Natural killer cell (primary cell): ENCODE measurements around the gene HS6ST2. TPM values are rescaled to one million over a fixed set of nuclear protein-coding genes. Genes with fewer than 3 reads are reported as not detected.

ENCODE experiments used
- ATAC-seq, 3 donors: fragments of 150-1000 bp in 2 of 3; fragments of 200-7000 bp in 1 of 3; cut with Tn5 transposase; 1 replicate in 1 of 3; 2 replicates in 2 of 3; pipeline ENCODE4 v1.10.0; 2021; ENCODE audit warnings: mild to moderate bottlenecking in 2 of 3, moderate library complexity in 2 of 3
- DNase-seq, 2 donors: peaks; one replicate each; pipeline versions ENCODE4 v3.0.0 to v3.0.0-alpha.2; 2013 to 2021; ENCODE audit warnings: mixed read lengths in 1 of 2
- H3K27ac ChIP-seq: one replicate; pipeline ENCODE4 v1.5.1; 2013; ENCODE audit warnings: mild to moderate bottlenecking, low read length
- H3K27me3 ChIP-seq: one replicate; pipeline ENCODE4 v1.6.1; 2013; ENCODE audit warnings: low read length; ENCODE audit not compliant: control insufficient read depth, insufficient read depth
- H3K36me3 ChIP-seq: one replicate; pipeline ENCODE4 v1.6.1; 2013; ENCODE audit warnings: low read length; ENCODE audit not compliant: control insufficient read depth, insufficient read depth
- H3K4me1 ChIP-seq: one replicate; pipeline ENCODE4 v1.6.1; 2013; ENCODE audit warnings: low read length; ENCODE audit not compliant: control insufficient read depth, insufficient read depth
- H3K4me3 ChIP-seq: one replicate; pipeline ENCODE4 v1.5.1; 2013; ENCODE audit warnings: low read length
- H3K9me3 ChIP-seq: one replicate; pipeline ENCODE4 v1.6.1; 2013; ENCODE audit warnings: low read length; ENCODE audit not compliant: control insufficient read depth, insufficient read depth
- H3K27ac Mint-ChIP-seq, 2 donors: one replicate each; pipeline ENCODE4 v1.8.0; 2022; ENCODE audit warnings: mild to moderate bottlenecking in 2 of 2, mixed read lengths in 2 of 2, moderate library complexity in 1 of 2
- H3K27me3 Mint-ChIP-seq, 2 donors: one replicate each; pipeline ENCODE4 v1.8.0; 2022; ENCODE audit warnings: low read depth in 2 of 2, mixed read lengths in 2 of 2
- H3K36me3 Mint-ChIP-seq: one replicate; pipeline ENCODE4 v1.8.0; 2022; ENCODE audit warnings: mixed read lengths
- H3K4me1 Mint-ChIP-seq, 2 donors: one replicate each; pipeline ENCODE4 v1.8.0; 2022; ENCODE audit warnings: mixed read lengths in 2 of 2
- H3K4me3 Mint-ChIP-seq: one replicate; pipeline ENCODE4 v1.8.0; 2022; ENCODE audit warnings: mild to moderate bottlenecking, moderate library complexity, mixed read lengths
- H3K9me3 Mint-ChIP-seq, 2 donors: one replicate each; pipeline ENCODE4 v1.8.0; 2022; ENCODE audit warnings: mixed read lengths in 2 of 2
- CTCF ChIP-seq: fragments of 200-600 bp; IDR thresholded peaks from one replicate; pipeline ENCODE4 v1.8.0; 2022; ENCODE audit warnings: antibody characterized with exemption
- WGBS: methylation state at CpG from one replicate; pipeline ENCODE4 v1.1.7; 2013; ENCODE audit warnings: missing lambda C conversion rate; ENCODE audit not compliant: insufficient coverage; 5-methylcytosine and 5-hydroxymethylcytosine counted together
- intact Hi-C: fragments of 100-400 bp; cut with micrococcal nuclease; formaldehyde crosslinking; loops from one replicate; pipeline ENCODE4 v1.14.2; 2022
- total RNA-seq, 4 donors: library from RNA; stranded (reverse); fragments of 120-200 nt in 1 of 4; gene quantifications; one replicate each; pipeline versions ENCODE4 v1.2.3 to v1.2.4, GENCODE V29; 2013 to 2022

HS6ST2 gene
- total RNA-seq, 3 donors from 2014 or later (not counting 1 experiment from before 2014, with no cell fraction given): not detected

- Histone ChIP-seq H3K27ac (no peak overlapping the region), H3K27me3 (no peaks in the 10 kb centered on the region), H3K4me3 (no peak overlapping the region), H3K36me3 (no peaks in the 10 kb centered on the region), H3K4me1 (no peaks in the 10 kb centered on the region), H3K9me3 (no peaks in the 10 kb centered on the region)
- no peak for ATAC-seq
- intact Hi-C loops: no loop called here
- H3K4me1 Mint-ChIP-seq: no peaks in the 10 kb centered on the region
- TF ChIP-seq CTCF: no peak
- H3K27me3 Mint-ChIP-seq: peaks cover 5 to 36% of the 10 kb centered on the region in 2 donors
- H3K27ac Mint-ChIP-seq: no peak overlapping the region
- DNase-seq: no peak
- H3K36me3 Mint-ChIP-seq: no peaks in the 10 kb centered on the region
- no peak overlapping the region for H3K4me3 Mint-ChIP-seq
- H3K9me3 Mint-ChIP-seq: no peaks in the 10 kb centered on the region
- 94% methylated on average over 2 of the region's 4 CpGs for WGBS
These were observed 48.8 kb downstream of the HS6ST2 start for GRCh38 chrX:132909643-132910042.

- ATAC-seq (no peak), DNase-seq (no peak)
- H3K4me3 Mint-ChIP-seq: no peak overlapping the region
- H3K4me1 Mint-ChIP-seq: no peaks in the 10 kb centered on the region
- no peak overlapping the region for H3K27ac Mint-ChIP-seq
- H3K4me3 ChIP-seq: no peak overlapping the region
- H3K36me3 Mint-ChIP-seq: no peaks in the 10 kb centered on the region
- no peaks in the 10 kb centered on the region for H3K9me3 ChIP-seq
- intact Hi-C loops: no loop called here
- H3K4me1 ChIP-seq: no peaks in the 10 kb centered on the region
- H3K9me3 Mint-ChIP-seq: no peaks in the 10 kb centered on the region
- no peak overlapping the region for H3K27ac ChIP-seq
- no peaks in the 10 kb centered on the region for H3K27me3 ChIP-seq
- TF ChIP-seq CTCF: no peak
- peaks cover 5 to 42% of the 10 kb centered on the region in 2 donors for H3K27me3 Mint-ChIP-seq
- H3K36me3 ChIP-seq: no peaks in the 10 kb centered on the region
These were observed 49.5 kb downstream of the HS6ST2 start for GRCh38 chrX:132908891-132909290.

GRCh38 chrX:132900633-132901293 lies 57.7 kb downstream of the HS6ST2 start:
- H3K27ac ChIP-seq: no peak overlapping the region
- Mint-ChIP-seq H3K27me3 (peaks cover 0 to 26% of the 10 kb centered on the region in 2 donors), H3K27ac (no peak overlapping the region), H3K4me3 (no peak overlapping the region), H3K9me3 (no peaks in the 10 kb centered on the region), H3K36me3 (no peaks in the 10 kb centered on the region), H3K4me1 (no peaks in the 10 kb centered on the region)
- no peaks in the 10 kb centered on the region for H3K27me3 ChIP-seq
- intact Hi-C loops: no loop called here
- no peaks in the 10 kb centered on the region for H3K36me3 ChIP-seq
- H3K9me3 ChIP-seq: no peaks in the 10 kb centered on the region
- no peak for TF ChIP-seq CTCF
- H3K4me3 ChIP-seq: no peak overlapping the region
- DNase-seq (no peak), ATAC-seq (no peak)
- H3K4me1 ChIP-seq: no peaks in the 10 kb centered on the region
- WGBS: no CpG with 5 or more reads among the region's 1 CpG

- H3K9me3 ChIP-seq: no peaks in the 10 kb centered on the region
- Mint-ChIP-seq H3K4me3 (no peak overlapping the region), H3K4me1 (no peaks in the 10 kb centered on the region), H3K9me3 (no peaks in the 10 kb centered on the region), H3K27me3 (peaks cover 19 to 33% of the 10 kb centered on the region in 2 donors), H3K27ac (no peak overlapping the region), H3K36me3 (no peaks in the 10 kb centered on the region)
- no peak for TF ChIP-seq CTCF
- ATAC-seq (no peak), DNase-seq (no peak)
- no peak overlapping the region for H3K4me3 ChIP-seq
- H3K27ac ChIP-seq: no peak overlapping the region
- intact Hi-C loops: no loop called here
- no peaks in the 10 kb centered on the region for H3K27me3 ChIP-seq
- no peaks in the 10 kb centered on the region for H3K4me1 ChIP-seq
- H3K36me3 ChIP-seq: no peaks in the 10 kb centered on the region
These were observed 70.9 kb downstream of the HS6ST2 start for GRCh38 chrX:132887569-132887968.
